IMR-90 (cell line): ENCODE measurements around the gene CLOCK. TPM values are rescaled to one million over a fixed set of nuclear protein-coding genes. Genes with fewer than 3 reads are reported as not detected.

Source experiments
- ATAC-seq: fragments of 200-7000 bp; cut with Tn5 transposase; 2 replicates; pipeline ENCODE4 v1.9.1; 2020; ENCODE audit warnings: low read depth, mild to moderate bottlenecking, moderate library complexity
- BruUV-seq: library from RNA; stranded (reverse); fragments of 400-500 nt; replicated peaks from 2 replicates; lab custom pipeline; 2021; lab: Mats Ljungman, UMichigan
- CTCF ChIA-PET: fragments of 300-600 bp; formaldehyde crosslinking; extraction: SDS; loops from one replicate; lab custom pipeline; 2021; ENCODE audit warnings: antibody characterized with exemption; lab: Yijun Ruan, JAX
- POLR2A ChIA-PET: fragments of 300-600 bp; sonication (Branson Sonifier 250); formaldehyde crosslinking; loops from one replicate; lab custom pipeline; 2022; ENCODE audit warnings: antibody characterized with exemption; ENCODE audit not compliant: unreplicated experiment; lab: Charles Lee
- DNase-seq: peaks from one replicate; pipeline ENCODE4 v3.0.0; 2013
- H2AFZ ChIP-seq: replicated peaks from 2 replicates; pipeline ENCODE3; 2013; ENCODE audit warnings: low read length, mild to moderate bottlenecking; ENCODE audit not compliant: poor library complexity
- H2AK5ac ChIP-seq: 2 replicates; pipeline ENCODE4 v1.6.1; 2013; ENCODE audit warnings: low read depth, low read length, inconsistent platforms
- H2AK9ac ChIP-seq: replicated peaks from 2 replicates; pipeline ENCODE3; 2013; ENCODE audit warnings: mild to moderate bottlenecking, low read depth, low read length, moderate library complexity; ENCODE audit not compliant: poor library complexity
- H2BK120ac ChIP-seq: 2 replicates; pipeline ENCODE4 v1.6.1; 2013; ENCODE audit warnings: low read depth, low read length, inconsistent platforms
- H2BK15ac ChIP-seq: 3 replicates; pipeline ENCODE4 v1.6.1; 2013; ENCODE audit warnings: low read depth, low read length, inconsistent platforms
- H2BK20ac ChIP-seq: 2 replicates; pipeline ENCODE4 v1.6.1; 2013; ENCODE audit warnings: low read depth, mild to moderate bottlenecking, inconsistent platforms, low read length, moderate library complexity
- H2BK5ac ChIP-seq: 2 replicates; pipeline ENCODE4 v1.6.1; 2013; ENCODE audit warnings: mild to moderate bottlenecking, low read depth, low read length, inconsistent platforms; ENCODE audit not compliant: poor library complexity, severe bottlenecking
- H3K14ac ChIP-seq: replicated peaks from 2 replicates; pipeline ENCODE4 v1.6.1; 2013; ENCODE audit warnings: low read depth, low read length, inconsistent platforms
- H3K18ac ChIP-seq: 2 replicates; pipeline ENCODE4 v1.6.1; 2013; ENCODE audit warnings: low read depth, low read length, control low read depth
- H3K23ac ChIP-seq: 2 replicates; pipeline ENCODE4 v1.6.1; 2013; ENCODE audit warnings: low read depth, low read length, inconsistent platforms
- H3K27ac ChIP-seq: 2 replicates; pipeline ENCODE4 v1.5.1; 2013; ENCODE audit warnings: mild to moderate bottlenecking, control low read depth, low read length; ENCODE audit not compliant: insufficient read depth
- H3K27me3 ChIP-seq: 2 replicates; pipeline ENCODE4 v1.6.1; 2013; ENCODE audit warnings: low read length; ENCODE audit not compliant: control insufficient read depth, insufficient read depth
- H3K36me3 ChIP-seq: 2 replicates; pipeline ENCODE4 v1.6.1; 2013; ENCODE audit warnings: low read length, mixed read lengths; ENCODE audit not compliant: control insufficient read depth, insufficient read depth
- H3K4ac ChIP-seq: 2 replicates; pipeline ENCODE4 v1.6.1; 2013; ENCODE audit warnings: low read depth, low read length, inconsistent platforms
- H3K4me1 ChIP-seq: 2 replicates; pipeline ENCODE4 v1.6.1; 2013; ENCODE audit warnings: low read length, mixed read lengths; ENCODE audit not compliant: control insufficient read depth, insufficient read depth
- H3K4me2 ChIP-seq: 2 replicates; pipeline ENCODE4 v1.6.1; 2013; ENCODE audit warnings: low read depth, mild to moderate bottlenecking, control low read depth, low read length, moderate library complexity
- H3K4me3 ChIP-seq: 2 replicates; pipeline ENCODE4 v1.5.1; 2013; ENCODE audit warnings: low read depth, mild to moderate bottlenecking, control low read depth, low read length, moderate library complexity; ENCODE audit not compliant: insufficient read depth
- H3K56ac ChIP-seq: 2 replicates; pipeline ENCODE4 v1.6.1; 2013; ENCODE audit warnings: low read length, inconsistent platforms; ENCODE audit not compliant: insufficient read depth; ENCODE audit errors: extremely low read depth
- H3K79me1 ChIP-seq, 2 experiments: 2 replicates each; pipeline ENCODE4 v1.6.1; 2013; ENCODE audit warnings: low read length in 2 of 2, inconsistent platforms in 1 of 2, low read depth in 1 of 2
- H3K9ac ChIP-seq: 2 replicates; pipeline ENCODE4 v1.6.1; 2013; ENCODE audit warnings: low read depth, low read length, control low read depth
- H3K9me1 ChIP-seq: 2 replicates; pipeline ENCODE4 v1.6.1; 2013; ENCODE audit warnings: low read length, inconsistent platforms; ENCODE audit not compliant: insufficient read depth
- H3K9me3 ChIP-seq: 2 replicates; pipeline ENCODE4 v1.6.1; 2013; ENCODE audit warnings: low read length; ENCODE audit not compliant: control insufficient read depth, insufficient read depth
- H4K20me1 ChIP-seq: 2 replicates; pipeline ENCODE4 v1.6.1; 2013; ENCODE audit warnings: low read length, inconsistent platforms; ENCODE audit not compliant: insufficient read depth
- H4K5ac ChIP-seq: 2 replicates; pipeline ENCODE4 v1.6.1; 2013; ENCODE audit warnings: mild to moderate bottlenecking, low read depth, low read length, control low read depth
- H4K8ac ChIP-seq, 2 experiments: 2 replicates each; pipeline ENCODE4 v1.6.1; 2013; ENCODE audit warnings: low read depth in 2 of 2, low read length in 2 of 2, control low read depth in 1 of 2, inconsistent platforms in 1 of 2
- H4K91ac ChIP-seq: 2 replicates; pipeline ENCODE4 v1.6.1; 2013; ENCODE audit warnings: low read depth, low read length, inconsistent platforms; ENCODE audit not compliant: insufficient read depth
- CEBPB ChIP-seq: IDR thresholded peaks from 2 replicates; pipeline ENCODE4 v1.6.1; 2012; ENCODE audit warnings: low read depth, low read length, improper control_type of control experiment
- MAZ ChIP-seq: IDR thresholded peaks from 2 replicates; pipeline ENCODE4 v1.6.1; 2012; ENCODE audit warnings: low read depth, mild to moderate bottlenecking, low read length, improper control_type of control experiment, moderate library complexity, borderline replicate concordance
- POLR2A ChIP-seq: IDR thresholded peaks from 2 replicates; pipeline ENCODE4 v1.6.1; 2012; ENCODE audit warnings: mild to moderate bottlenecking, low read depth, low read length
- WGBS, 2 experiments: methylation state at CpG; one replicate each; pipeline versions ENCODE4 v1.1.5 to v1.1.7; 2013; ENCODE audit warnings: missing lambda C conversion rate in 2 of 2; ENCODE audit not compliant: insufficient read length in 1 of 2; ENCODE audit errors: extremely low coverage in 2 of 2; 5-methylcytosine and 5-hydroxymethylcytosine counted together
- dilution Hi-C: fragments of 300-500 bp; cut with HindIII; formaldehyde crosslinking; loops from one replicate; pipeline ENCODE4 v1.14.3; 2018; ENCODE audit warnings: low sequenced_read_pairs; ENCODE audit not compliant: unreplicated experiment
- in situ Hi-C: fragments of 300-500 bp; cut with MboI; formaldehyde crosslinking; loops from 3 replicates; pipeline ENCODE4 v1.14.3; 2019; ENCODE audit warnings: low sequenced_read_pairs, inconsistent platforms, mixed read lengths
- intact Hi-C: fragments of 100-400 bp; cut with micrococcal nuclease; formaldehyde crosslinking; loops from 2 replicates; pipeline ENCODE4 v1.10.0; 2022
- polyA plus RNA-seq, 3 experiments: library from polyadenylated mRNA; depleted of rRNA; stranded (reverse); fragments of >200 nt; gene quantifications; 2 replicates each; pipeline ENCODE4 v1.2.3, GENCODE V29; 2012; ENCODE audit warnings: low replicate concordance in 1 of 3
- total RNA-seq: library from RNA; depleted of rRNA; stranded (reverse); fragments of >200 nt; gene quantifications from 2 replicates; pipeline ENCODE4 v1.2.3, GENCODE V29; 2012

Gene CLOCK
- total and polyA plus RNA-seq, 2 of the 4 experiments (the other 2 are of a cell fraction) = 7.3 to 53.4 TPM

DNA sequence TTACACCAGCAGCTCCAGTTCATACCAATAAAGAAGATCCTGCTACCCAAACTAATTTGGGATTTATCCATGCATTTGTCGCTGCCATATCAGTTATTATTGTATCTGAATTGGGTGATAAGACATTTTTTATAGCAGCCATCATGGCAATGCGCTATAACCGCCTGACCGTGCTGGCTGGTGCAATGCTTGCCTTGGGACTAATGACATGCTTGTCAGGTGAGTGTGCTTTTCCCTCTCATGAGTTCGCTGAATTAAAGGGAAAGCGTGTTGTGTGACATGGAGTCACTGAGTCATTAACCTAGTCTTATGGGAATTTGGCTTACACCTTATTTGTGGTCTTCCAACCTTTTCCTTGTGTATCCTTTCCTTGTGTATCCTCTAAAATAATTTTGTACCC lies 135.1 kb downstream of the CLOCK start:
- Histone ChIP-seq H3K4me3 (no peak overlapping the region), H2AK9ac (no peak overlapping the region), H3K4ac (no peak overlapping the region), H2BK120ac (no peak overlapping the region), H3K27ac (no peak overlapping the region), H2BK5ac (no peak overlapping the region), H2BK20ac (no peak overlapping the region), H4K20me1 (peaks cover 83% of the 10 kb centered on the region), H4K8ac (no peak overlapping the region), H4K5ac (no peak overlapping the region), H2BK15ac (no peak overlapping the region), H4K91ac (no peak overlapping the region), H3K9me3 (no peaks in the 10 kb centered on the region), H3K18ac (no peak overlapping the region), H3K9ac (no peak overlapping the region), H3K9me1 (peaks cover 13% of the 10 kb centered on the region; the same call in 1 of the 2 replicates), H3K23ac (no peak overlapping the region), H3K79me1 (peaks cover 16 to 64% of the 10 kb centered on the region in 2 experiments), H3K14ac (no peak overlapping the region), H3K27me3 (no peaks in the 10 kb centered on the region), H3K4me1 (peaks cover 8% of the 10 kb centered on the region), H3K56ac (no peak overlapping the region), H2AFZ (no peak overlapping the region), H3K36me3 (peaks cover 28% of the 10 kb centered on the region), H2AK5ac (no peak overlapping the region), H3K4me2 (no peak overlapping the region)
- BruUV-seq = no TSS peak
- intact Hi-C loops = no loop called here
- DNase-seq = peak; percentile 37
- WGBS, 2 experiments = no CpG with 5 or more reads among the region's 6 CpGs
- in situ Hi-C loops = loop anchor here (25.0 kb wide), 1 partner anchor 451 kb away; the partner anchor contains the start of gene EXOC1
- dilution Hi-C loops = no loop called here
- TF ChIP-seq POLR2A (no peak), MAZ (no peak), CEBPB (0 out of 2 replicates have a peak, but pooled peaks have one; percentile 9)
- ATAC-seq = no peak
- ChIA-PET POLR2A (no interaction called here), CTCF (no interaction called here)
